ENCODE measurements around the gene CADPS. TPM values are rescaled to one million over a fixed set of nuclear protein-coding genes. Genes with fewer than 3 reads are reported as not detected.

Gene CADPS
- total and polyA plus RNA-seq, 9 of the 15 experiments (the other 6 are each of a cell fraction or from before 2014, with no cell fraction given): not detected

DNA sequence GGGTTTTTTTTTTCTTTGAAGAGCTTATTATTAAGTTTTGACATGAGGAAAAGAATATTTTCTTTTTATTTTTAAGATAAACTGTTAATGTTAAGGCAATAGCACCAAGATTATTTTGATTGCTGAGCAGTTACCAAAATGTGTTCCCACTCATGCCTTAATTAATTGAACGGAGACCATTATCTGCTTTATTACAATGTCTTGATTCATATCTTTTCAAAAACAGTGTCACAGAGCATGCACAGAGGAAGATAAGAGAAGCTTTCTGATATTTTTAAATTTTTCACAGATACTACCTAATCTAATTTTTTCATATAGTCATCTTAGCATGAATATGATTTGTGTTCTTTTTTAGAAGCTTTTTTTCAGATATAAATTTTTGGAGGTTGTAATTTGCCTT, 395.2 kb downstream of the CADPS start:
- Histone ChIP-seq H4K20me1 (replicated peaks; ENCODE audit: control insufficient read depth, insufficient read depth, low read length) (no peaks in the 10 kb centered on the region), H3K4me3 (no peak overlapping the region), H3K9ac (ENCODE audit: insufficient read depth in 1 of 2, low read depth in 2 of 2, low read length in 2 of 2) (no peak overlapping the region), H3K27ac (ENCODE audit: extremely low read depth, low read depth, low read length) (no peak overlapping the region), H3K79me2 (ENCODE audit: control insufficient read depth, insufficient read depth, low read length) (no peaks in the 10 kb centered on the region), H3K9me3 (replicated peaks; ENCODE audit: control insufficient read depth, insufficient read depth, low read depth, low read length) (no peaks in the 10 kb centered on the region), H3K4me2 (ENCODE audit: insufficient read depth, low read length) (no peak overlapping the region), H2AFZ (ENCODE audit: low read depth, low read length) (no peak overlapping the region), H3K4me1 (replicated peaks in 1 of 2; ENCODE audit: control insufficient read depth in 2 of 2, insufficient read depth in 2 of 2, low read length in 2 of 2) (no peaks in the 10 kb centered on the region), H3K36me3 (ENCODE audit: control insufficient read depth, insufficient read depth, low read length) (no peaks in the 10 kb centered on the region), H3K27me3 (ENCODE audit: control insufficient read depth in 2 of 2, insufficient read depth in 2 of 2, low read length in 2 of 2) (no peaks in the 10 kb centered on the region), H3K9me1 (ENCODE audit: control insufficient read depth, insufficient read depth, low read length) (no peaks in the 10 kb centered on the region)
- no peak for DNase-seq (ENCODE audit: extremely low read depth in 1 of 4, low spot score in 3 of 4)
- no peak for FAIRE-seq
- in situ Hi-C loops (cut with MboI) (no loop called here), intact Hi-C loops (cut with micrococcal nuclease) (no loop called here)
- TF ChIP-seq POLR3G (IDR thresholded peaks at IDR 0.05; ENCODE audit: extremely low read depth, insufficient read length, insufficient replicate concordance) (no peak), U2AF1 (optimal IDR thresholded peaks at IDR 0.05; ENCODE audit: low read depth, low read length) (no peak), ZNF124 (CRISPR knock-in tag; IDR thresholded peaks at IDR 0.05) (no peak), ATF7 (IDR thresholded peaks at IDR 0.05) (no peak), RBM22 (IDR thresholded peaks at IDR 0.05; ENCODE audit: low read depth, low read length, poor library complexity, severe bottlenecking) (no peak)
- TF ChIP-seq, protein P1, sequence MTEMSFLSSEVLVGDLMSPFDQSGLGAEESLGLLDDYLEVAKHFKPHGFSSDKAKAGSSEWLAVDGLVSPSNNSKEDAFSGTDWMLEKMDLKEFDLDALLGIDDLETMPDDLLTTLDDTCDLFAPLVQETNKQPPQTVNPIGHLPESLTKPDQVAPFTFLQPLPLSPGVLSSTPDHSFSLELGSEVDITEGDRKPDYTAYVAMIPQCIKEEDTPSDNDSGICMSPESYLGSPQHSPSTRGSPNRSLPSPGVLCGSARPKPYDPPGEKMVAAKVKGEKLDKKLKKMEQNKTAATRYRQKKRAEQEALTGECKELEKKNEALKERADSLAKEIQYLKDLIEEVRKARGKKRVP (CRISPR knock-in tag; IDR thresholded peaks at IDR 0.05): no peak
- TF ChIP-seq, protein P2, sequence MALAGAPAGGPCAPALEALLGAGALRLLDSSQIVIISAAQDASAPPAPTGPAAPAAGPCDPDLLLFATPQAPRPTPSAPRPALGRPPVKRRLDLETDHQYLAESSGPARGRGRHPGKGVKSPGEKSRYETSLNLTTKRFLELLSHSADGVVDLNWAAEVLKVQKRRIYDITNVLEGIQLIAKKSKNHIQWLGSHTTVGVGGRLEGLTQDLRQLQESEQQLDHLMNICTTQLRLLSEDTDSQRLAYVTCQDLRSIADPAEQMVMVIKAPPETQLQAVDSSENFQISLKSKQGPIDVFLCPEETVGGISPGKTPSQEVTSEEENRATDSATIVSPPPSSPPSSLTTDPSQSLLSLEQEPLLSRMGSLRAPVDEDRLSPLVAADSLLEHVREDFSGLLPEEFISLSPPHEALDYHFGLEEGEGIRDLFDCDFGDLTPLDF (CRISPR knock-in tag; IDR thresholded peaks at IDR 0.05): no peak
- TF ChIP-seq, protein P3, sequence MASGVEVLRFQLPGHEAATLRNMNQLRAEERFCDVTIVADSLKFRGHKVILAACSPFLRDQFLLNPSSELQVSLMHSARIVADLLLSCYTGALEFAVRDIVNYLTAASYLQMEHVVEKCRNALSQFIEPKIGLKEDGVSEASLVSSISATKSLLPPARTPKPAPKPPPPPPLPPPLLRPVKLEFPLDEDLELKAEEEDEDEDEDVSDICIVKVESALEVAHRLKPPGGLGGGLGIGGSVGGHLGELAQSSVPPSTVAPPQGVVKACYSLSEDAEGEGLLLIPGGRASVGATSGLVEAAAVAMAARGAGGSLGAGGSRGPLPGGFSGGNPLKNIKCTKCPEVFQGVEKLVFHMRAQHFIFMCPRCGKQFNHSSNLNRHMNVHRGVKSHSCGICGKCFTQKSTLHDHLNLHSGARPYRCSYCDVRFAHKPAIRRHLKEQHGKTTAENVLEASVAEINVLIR (CRISPR knock-in tag; IDR thresholded peaks at IDR 0.05): no peak
- TF ChIP-seq, protein P4, sequence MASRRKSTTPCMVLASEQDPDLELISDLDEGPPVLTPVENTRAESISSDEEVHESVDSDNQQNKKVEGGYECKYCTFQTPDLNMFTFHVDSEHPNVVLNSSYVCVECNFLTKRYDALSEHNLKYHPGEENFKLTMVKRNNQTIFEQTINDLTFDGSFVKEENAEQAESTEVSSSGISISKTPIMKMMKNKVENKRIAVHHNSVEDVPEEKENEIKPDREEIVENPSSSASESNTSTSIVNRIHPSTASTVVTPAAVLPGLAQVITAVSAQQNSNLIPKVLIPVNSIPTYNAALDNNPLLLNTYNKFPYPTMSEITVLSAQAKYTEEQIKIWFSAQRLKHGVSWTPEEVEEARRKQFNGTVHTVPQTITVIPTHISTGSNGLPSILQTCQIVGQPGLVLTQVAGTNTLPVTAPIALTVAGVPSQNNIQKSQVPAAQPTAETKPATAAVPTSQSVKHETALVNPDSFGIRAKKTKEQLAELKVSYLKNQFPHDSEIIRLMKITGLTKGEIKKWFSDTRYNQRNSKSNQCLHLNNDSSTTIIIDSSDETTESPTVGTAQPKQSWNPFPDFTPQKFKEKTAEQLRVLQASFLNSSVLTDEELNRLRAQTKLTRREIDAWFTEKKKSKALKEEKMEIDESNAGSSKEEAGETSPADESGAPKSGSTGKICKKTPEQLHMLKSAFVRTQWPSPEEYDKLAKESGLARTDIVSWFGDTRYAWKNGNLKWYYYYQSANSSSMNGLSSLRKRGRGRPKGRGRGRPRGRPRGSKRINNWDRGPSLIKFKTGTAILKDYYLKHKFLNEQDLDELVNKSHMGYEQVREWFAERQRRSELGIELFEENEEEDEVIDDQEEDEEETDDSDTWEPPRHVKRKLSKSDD (conservative IDR thresholded peaks at IDR 0.05; ENCODE audit: low read length): no peak
- BruUV-seq (replicated peaks): no TSS peak
- 0% methylated on average over 1 of the region's 1 CpG for WGBS (ENCODE audit: insufficient coverage, low coverage, missing lambda C conversion rate)
- ATAC-seq: no peak
- POLR2A ChIA-PET: no interaction called here
- CTCF ChIA-PET (ENCODE audit: low intra/inter-chr PET ratio): no interaction called here

All from K562 (cell line).